EL (cell line): ENCODE data around the gene TNFRSF8.
"Not testable (repeated sequence)": the region's sequence is repeated elsewhere in the genome, so short reads cannot be mapped to it uniquely, and the experiment has no call there.

ENCODE experiments used
- DNase-seq: peaks from one replicate; pipeline ENCODE4 v3.0.0-alpha.2; 2016

The TNFRSF8 gene

DNA sequence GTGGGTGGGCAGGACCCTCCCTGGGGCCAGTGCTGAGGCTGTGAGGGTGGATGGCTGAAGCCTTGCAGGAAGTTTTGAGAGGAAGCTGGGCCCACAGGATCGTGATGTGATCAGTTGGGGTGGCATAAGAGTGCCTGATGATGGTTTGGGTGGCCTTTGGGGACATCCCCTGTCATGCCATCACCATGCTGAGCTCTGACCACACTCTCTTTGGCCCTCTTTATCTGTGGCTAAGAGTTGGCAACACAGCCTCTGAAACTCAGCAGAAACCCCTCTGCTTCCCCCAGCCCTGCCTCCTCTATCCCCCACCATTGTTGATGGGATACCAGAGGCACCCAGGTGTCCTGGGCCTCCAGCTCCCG, 24.0 kb upstream of the TNFRSF8 start:
- no peak for DNase-seq

DNA sequence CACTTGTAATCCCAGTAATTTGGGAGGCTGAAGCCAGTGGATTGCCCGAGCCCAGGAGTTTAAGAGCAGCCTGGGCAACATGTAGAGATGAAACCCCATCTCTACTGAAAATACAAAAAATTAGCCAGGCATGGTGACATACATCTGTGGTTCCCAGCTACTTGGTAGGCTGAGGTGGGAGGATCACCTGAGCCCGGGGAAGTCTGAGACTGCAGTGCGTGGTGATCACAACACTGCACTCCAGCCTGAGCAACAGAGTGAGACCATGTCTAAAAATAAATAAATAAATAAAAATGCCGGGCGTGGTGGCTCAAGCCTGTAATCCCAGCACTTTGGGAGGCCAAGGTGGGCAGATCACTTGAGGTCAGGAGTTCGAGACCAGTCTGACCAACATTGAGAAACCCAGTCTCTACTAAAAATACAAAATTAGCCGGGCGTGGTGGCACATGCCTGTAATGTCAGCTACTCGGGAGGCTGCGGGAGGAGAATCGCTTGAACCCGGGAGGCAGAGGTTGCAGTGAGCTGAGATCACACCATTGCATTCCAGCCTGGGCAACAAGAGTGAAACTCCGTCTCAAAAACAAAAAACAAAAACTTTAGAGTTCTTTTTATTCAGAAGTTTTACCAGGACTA, 23.2 kb upstream of the TNFRSF8 start:
- DNase-seq: not testable (repeated sequence)

DNA sequence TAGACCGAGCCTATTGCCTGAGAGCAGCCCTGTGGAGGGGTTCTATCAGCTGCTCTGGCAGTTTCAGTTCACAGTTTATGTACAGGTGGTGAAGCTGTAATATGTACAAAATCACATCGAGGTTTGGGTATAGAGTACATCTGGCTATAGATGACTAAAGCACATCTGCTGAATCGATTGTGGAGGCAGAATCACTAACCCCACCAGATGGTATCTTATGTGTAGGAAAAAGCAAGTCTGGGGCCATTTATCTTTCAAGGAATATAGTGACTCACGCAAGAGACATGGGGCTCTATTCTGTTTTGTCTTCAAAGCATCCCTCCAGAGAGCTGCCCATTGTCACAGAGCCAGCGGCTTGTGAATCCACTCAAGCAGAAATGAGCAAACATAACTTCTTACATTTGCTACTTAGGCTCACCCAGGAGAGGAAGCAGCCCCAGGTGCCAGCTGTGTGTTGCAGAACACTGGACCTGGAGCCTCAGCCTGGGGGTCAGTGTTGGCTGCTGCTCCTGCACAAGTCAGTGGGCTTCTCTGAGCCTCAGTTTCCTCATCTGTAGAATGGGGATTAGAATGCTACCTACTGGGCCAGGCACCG, 22.5 kb upstream of the TNFRSF8 start:
- peak; percentile 80 for DNase-seq

DNA sequence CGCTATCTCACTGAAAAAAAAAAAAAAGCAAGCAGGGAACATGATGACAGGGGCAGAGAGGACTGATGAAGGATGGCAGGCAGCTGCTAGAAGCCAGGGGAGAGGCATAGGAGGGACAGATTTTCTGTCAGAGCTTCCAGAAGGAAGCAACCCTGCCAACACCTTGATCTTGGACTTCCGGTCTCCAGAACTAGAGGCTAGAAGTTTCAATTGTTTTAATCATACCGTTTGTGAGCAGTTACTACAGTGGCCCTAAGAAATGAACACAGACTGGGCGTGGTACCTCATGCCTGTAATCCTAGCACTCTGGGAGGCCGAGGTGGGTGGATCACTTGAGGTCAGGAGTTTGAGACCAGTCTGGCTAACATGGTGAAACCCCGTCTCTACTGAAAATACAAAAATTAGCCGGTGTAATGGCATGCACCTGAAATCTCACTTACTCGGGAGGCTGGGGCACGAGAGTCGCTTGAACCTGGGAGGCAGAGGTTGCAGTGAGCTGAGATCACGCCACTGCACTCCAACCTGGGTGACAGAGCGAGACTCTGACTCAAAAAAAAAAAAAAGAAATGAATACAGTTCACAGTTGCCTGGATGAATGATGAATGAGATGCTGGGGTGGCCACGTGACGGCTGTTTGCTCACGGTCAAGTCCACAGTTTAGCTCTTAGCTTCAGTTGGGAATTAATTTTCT, 18.8 kb upstream of the TNFRSF8 start:
- not testable (repeated sequence) for DNase-seq

DNA sequence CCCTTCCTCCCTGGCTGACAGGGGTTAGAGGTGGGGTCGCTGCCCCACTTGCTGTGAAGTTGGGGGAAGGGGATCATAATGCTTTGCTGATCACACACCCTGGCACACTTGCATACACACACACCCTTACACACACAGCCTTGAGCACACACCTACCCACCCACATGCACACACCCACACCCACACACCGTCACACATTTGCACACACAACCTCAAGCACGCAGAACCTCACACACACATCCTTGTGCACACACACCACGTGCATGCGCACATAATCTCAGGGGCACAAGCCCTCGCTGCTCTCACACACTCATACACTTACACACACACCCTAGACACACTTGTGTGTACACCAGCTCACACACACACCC, 16.4 kb upstream of the TNFRSF8 start:
- no peak for DNase-seq

DNA sequence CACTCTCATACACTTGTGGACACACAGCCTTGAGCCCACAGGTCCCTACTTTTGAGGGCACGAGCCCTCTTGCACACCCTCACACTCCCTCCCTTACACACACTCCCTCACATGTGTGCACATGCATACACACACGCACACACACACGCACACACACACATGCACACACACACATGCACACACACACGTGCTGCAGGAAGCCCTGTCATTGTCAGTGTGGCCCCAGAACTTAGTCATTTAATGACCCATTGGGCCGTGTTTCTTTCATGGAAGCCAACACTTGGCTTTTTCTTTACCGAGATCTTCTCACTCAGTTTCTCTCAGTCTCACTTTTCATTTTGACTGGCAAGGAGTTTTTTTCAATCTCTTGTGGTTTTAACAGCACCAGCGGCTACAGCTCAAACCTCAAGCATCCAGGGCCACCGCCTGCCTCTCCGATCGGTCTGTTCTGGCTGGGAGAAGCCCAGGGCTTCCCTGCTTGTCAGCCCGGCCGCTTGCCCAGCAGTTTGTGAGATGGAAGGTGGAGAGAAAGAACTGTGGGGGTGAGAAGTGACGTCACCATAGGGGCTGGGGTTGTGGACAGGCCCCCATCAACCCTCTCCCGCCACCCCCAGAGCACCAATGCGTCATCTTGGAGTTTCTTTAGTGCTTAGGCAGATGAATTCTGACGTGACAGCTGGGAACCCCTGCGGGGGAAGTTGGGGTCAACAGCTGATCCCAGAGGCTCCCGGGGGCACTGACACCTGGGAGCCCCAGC, 15.8 kb upstream of the TNFRSF8 start:
- DNase-seq: no peak

- no peak for DNase-seq
These were observed 14.7 kb upstream of the TNFRSF8 start for GRCh38 chr1:12048372-12048771.

DNA sequence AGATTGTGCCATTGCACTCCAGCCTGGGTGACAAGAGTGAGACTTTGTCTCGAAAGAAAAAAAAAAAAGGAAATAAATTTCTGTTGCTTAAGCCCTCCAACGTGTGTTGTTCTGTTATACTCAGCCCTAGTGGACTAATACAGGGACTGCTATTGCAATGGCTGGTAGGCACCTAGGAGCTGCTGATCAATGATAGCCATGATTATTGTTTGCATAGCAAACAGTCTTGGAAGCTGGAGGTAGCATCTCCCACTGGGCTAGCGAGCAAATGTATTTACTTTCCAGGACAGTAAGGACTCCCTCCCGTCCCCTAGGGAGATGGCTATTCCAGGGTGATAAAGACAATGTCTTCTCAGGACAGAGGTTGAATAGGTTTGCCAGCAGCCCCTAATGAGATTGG, 13.5 kb upstream of the TNFRSF8 start:
- DNase-seq: no peak

GRCh38 chr1:12051361-12051760, 11.7 kb upstream of the TNFRSF8 start:
- no peak for DNase-seq

DNA sequence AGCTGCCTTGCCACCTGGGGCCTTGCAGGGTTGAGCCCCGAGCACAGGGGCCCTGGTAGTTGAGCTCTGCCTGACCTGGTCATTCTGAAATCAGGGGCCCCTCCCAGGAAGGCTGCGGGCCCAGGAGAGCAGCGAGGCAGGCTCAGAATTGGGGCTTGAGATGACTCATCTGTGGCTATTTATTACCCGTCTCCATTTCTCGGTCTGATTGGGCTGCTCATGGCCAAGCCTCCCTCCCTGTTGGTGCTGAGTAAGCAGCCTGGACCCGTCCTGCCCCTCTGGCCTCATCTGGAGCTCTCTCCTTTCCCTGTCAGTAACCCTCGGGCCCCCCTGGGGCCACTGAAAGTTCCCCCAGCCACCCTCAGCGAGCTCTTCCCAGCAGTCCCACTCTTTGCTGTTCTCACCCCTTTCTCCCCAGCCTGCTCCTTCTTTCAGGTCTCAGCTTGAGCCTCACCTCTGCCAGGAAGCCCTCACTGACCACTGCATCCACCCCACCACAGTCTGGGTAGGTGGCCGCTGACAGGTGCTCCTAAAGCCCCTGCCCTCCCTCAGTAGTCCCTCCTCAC, 11.0 kb upstream of the TNFRSF8 start:
- DNase-seq: peak; percentile 89

- DNase-seq: no peak
These were observed 10.0 kb upstream of the TNFRSF8 start for GRCh38 chr1:12052997-12053686.

DNA sequence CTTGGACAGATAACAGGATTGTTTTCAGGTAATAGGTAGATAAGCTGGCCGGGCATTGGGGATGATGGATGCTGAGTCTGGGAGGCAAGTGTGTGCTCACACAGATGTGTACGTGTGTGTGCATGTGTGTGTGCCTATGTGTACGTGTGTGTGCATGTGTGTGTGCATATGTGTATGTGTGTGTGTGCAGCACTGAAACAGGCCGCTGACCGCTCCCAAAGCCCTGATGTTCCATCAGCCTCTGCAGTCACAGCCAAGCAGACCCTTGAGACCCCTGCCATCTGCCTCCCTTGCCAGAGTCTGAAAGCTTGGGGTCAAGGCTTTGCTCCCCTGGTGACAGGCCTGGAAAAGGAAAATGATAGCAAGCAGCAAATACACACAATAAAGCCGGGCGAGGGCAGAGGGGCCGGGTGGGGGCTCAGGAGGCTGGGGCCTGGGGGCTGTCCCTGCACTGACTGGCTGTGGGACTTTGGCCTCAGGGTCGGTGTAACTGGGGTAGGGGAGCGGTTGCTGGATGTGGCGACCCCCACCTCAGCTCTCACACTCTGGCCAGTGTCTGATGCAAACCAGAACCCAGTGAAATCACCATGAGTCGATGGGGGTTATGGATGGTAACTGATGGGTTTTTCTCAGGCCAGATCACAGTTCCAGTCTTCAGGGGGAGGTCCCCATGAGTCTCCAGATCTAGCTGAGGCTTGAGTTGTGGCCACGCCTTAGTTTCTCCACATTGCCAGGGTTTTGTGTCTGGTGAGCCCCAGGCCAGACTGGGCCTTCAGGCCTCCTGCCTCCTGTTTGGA, 9.2 kb upstream of the TNFRSF8 start:
- DNase-seq: no peak

- no peak for DNase-seq
These were observed 7.8 kb upstream of the TNFRSF8 start for GRCh38 chr1:12055259-12055658.

GRCh38 chr1:12056331-12056841, 6.7 kb upstream of the TNFRSF8 start:
- DNase-seq: no peak

GRCh38 chr1:12057382-12057781, 5.7 kb upstream of the TNFRSF8 start:
- DNase-seq: no peak

DNA sequence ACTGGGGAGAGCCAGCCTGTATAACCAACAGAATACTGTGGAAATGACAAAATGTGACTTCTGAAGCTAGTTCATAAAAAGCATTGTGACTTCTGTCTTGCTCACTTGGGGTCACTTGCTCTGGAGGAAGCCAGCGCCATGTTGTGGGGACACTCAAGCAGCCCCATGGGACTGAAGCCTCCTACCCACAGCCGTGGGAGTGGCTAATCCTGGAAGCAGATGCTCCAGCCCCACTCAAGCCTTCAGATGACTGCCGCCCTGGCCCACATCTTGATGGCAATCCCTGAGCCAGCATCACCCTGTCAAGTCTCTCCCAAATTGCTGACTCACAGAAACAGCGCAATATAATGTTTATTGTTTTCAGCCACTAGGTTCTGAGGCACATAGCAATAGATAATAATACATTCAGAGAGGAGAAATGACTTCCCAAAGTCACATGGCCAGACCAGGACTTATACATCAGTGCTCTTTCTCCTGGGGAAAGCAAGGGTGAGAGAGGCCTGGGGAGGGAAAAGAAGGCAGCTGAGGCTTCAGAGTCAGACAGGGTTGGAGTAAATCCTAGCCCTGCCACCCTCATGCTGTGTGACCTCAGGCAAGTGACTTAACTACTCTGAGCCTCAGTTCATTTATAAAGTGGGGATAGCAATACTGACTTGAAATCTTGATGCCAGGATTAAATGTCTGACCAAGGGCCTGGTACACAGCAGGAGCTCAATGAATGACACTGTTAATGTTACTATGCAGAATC, 5.0 kb upstream of the TNFRSF8 start:
- DNase-seq: no peak

DNA sequence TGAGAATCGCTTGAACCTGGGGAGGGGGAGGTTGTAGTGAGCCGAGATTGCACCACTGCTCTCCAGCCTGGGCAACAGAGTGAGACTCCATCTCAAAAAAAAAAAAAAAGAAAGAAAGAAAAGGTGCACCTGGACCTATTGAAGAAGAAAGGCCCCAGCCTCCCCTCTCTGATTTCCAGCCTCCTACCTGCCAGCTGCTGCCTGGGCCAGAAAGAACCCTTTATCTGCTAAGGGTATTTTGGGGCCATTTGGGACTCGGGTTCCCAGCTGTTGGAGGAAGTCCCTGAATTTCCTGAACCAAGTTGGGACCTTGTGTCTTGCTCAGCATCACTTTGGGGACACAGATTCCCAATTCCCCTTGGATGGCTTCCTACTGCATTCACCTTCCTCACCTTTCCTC, 3.9 kb upstream of the TNFRSF8 start:
- DNase-seq: no peak

- DNase-seq: no peak
These were observed 3.2 kb upstream of the TNFRSF8 start for GRCh38 chr1:12059722-12060464.

- DNase-seq: no peak
These were observed 2.6 kb upstream of the TNFRSF8 start for GRCh38 chr1:12060500-12060899.
